CD4-positive, CD25-positive, alpha-beta regulatory T cell (primary cell): Measurements from ENCODE around the gene RETREG2. TPM values are rescaled to one million over a fixed set of nuclear protein-coding genes. Genes with fewer than 3 reads are reported as not detected.

Experiments used
- ATAC-seq, 2 donors: fragments of 150-1000 bp; cut with Tn5 transposase; one replicate each; pipeline ENCODE4 v1.10.0; 2021; ENCODE audit warnings: low read depth in 2 of 2, moderate number of reproducible peaks in 2 of 2, moderate library complexity in 1 of 2
- DNase-seq, 3 donors: peaks; one replicate each; pipeline versions ENCODE4 v3.0.0 to v3.0.0-alpha.2; 2012 to 2022; ENCODE audit warnings: mixed read lengths in 1 of 3
- H3K27ac ChIP-seq: one replicate; pipeline ENCODE4 v1.7.0; 2013; ENCODE audit warnings: mild to moderate bottlenecking, low read length; ENCODE audit not compliant: insufficient read depth, poor library complexity, severe bottlenecking
- H3K27me3 ChIP-seq: one replicate; pipeline ENCODE4 v1.7.0; 2013; ENCODE audit warnings: low read length; ENCODE audit not compliant: control insufficient read depth, insufficient read depth
- H3K36me3 ChIP-seq: one replicate; pipeline ENCODE4 v1.7.0; 2013; ENCODE audit warnings: mild to moderate bottlenecking, low read length, moderate library complexity; ENCODE audit not compliant: control insufficient read depth, insufficient read depth
- H3K4me1 ChIP-seq: 2 replicates; pipeline ENCODE4 v1.7.0; 2013; ENCODE audit warnings: mild to moderate bottlenecking, low read length; ENCODE audit not compliant: insufficient read depth, control insufficient read depth, poor library complexity, severe bottlenecking
- H3K4me3 ChIP-seq: one replicate; pipeline ENCODE4 v1.7.0; 2013; ENCODE audit warnings: low read depth, mild to moderate bottlenecking, low read length, moderate library complexity
- H3K9me3 ChIP-seq, 2 experiments: 1 replicate in 1 of 2; 2 replicates in 1 of 2; pipeline ENCODE4 v1.7.0; 2013; ENCODE audit warnings: low read length in 2 of 2, mild to moderate bottlenecking in 1 of 2, moderate library complexity in 1 of 2; ENCODE audit not compliant: control insufficient read depth in 2 of 2
- H3K27ac Mint-ChIP-seq, 3 donors: one replicate each; pipeline ENCODE4 v1.8.0; 2020 to 2022; ENCODE audit warnings: mild to moderate bottlenecking in 3 of 3, mixed read lengths in 3 of 3, moderate library complexity in 2 of 3
- H3K27me3 Mint-ChIP-seq: one replicate; pipeline ENCODE4 v1.8.0; 2022; ENCODE audit warnings: mild to moderate bottlenecking, mixed read lengths
- H3K36me3 Mint-ChIP-seq: one replicate; pipeline ENCODE4 v1.8.0; 2020; ENCODE audit warnings: mixed read lengths
- H3K4me1 Mint-ChIP-seq, 4 donors: one replicate each; pipeline ENCODE4 v1.8.0; 2020 to 2022; ENCODE audit warnings: mixed read lengths in 4 of 4, mild to moderate bottlenecking in 1 of 4
- H3K4me3 Mint-ChIP-seq, 4 donors: one replicate each; pipeline ENCODE4 v1.8.0; 2020 to 2022; ENCODE audit warnings: mild to moderate bottlenecking in 4 of 4, mixed read lengths in 4 of 4, moderate library complexity in 3 of 4
- H3K9me3 Mint-ChIP-seq, 7 donors: one replicate each; pipeline ENCODE4 v1.8.0; 2020 to 2022; ENCODE audit warnings: mixed read lengths in 7 of 7, mild to moderate bottlenecking in 3 of 7, moderate library complexity in 2 of 7
- polyA plus RNA-seq, 4 donors: library from polyadenylated mRNA; unstranded; fragments of 300-500 nt; fragmentation: Illumina TruSeq; gene quantifications; one replicate each; pipeline ENCODE4 v1.2.3, GENCODE V29; 2021
- total RNA-seq: library from RNA; stranded (reverse); gene quantifications from one replicate; pipeline ENCODE4 v1.2.3, GENCODE V29; 2022

Gene RETREG2
- total and polyA plus RNA-seq, 5 donors from 2014 or later, result 62.8 to 89.7 (median 77.4) TPM

GRCh38 chr2:219142329-219142728, 35.7 kb upstream of the RETREG2 start:
- DNase-seq (no peak), ATAC-seq (no peak)
- no peaks in the 10 kb centered on the region for H3K4me1 ChIP-seq
- Mint-ChIP-seq H3K36me3 (peaks cover 54% of the 10 kb centered on the region), H3K9me3 (no peaks in the 10 kb centered on the region), H3K27ac (no peak overlapping the region), H3K4me1 (peaks cover 0 to 8% (median 1%) of the 10 kb centered on the region in 4 donors), H3K27me3 (no peaks in the 10 kb centered on the region), H3K4me3 (no peak overlapping the region)
- no peak overlapping the region for H3K27ac ChIP-seq
- H3K4me3 ChIP-seq, result no peak overlapping the region
- peaks cover 58% of the 10 kb centered on the region for H3K36me3 ChIP-seq
- H3K9me3 ChIP-seq, result no peaks in the 10 kb centered on the region
- no peaks in the 10 kb centered on the region for H3K27me3 ChIP-seq

- Mint-ChIP-seq H3K27ac (no peak overlapping the region), H3K36me3 (peaks cover 32% of the 10 kb centered on the region), H3K4me1 (peaks cover 0 to 10% (median 0%) of the 10 kb centered on the region in 4 donors), H3K4me3 (no peak overlapping the region), H3K9me3 (no peaks in the 10 kb centered on the region), H3K27me3 (no peaks in the 10 kb centered on the region)
- Histone ChIP-seq H3K27me3 (no peaks in the 10 kb centered on the region), H3K9me3 (no peaks in the 10 kb centered on the region), H3K27ac (no peak overlapping the region), H3K36me3 (peaks cover 64% of the 10 kb centered on the region), H3K4me1 (no peaks in the 10 kb centered on the region), H3K4me3 (no peak overlapping the region)
- no peak for ATAC-seq
- no peak for DNase-seq
Measured at GRCh38 chr2:219149667-219150066, 28.4 kb upstream of the RETREG2 start.

GRCh38 chr2:219155054-219155644, 22.9 kb upstream of the RETREG2 start:
- H3K27me3 ChIP-seq, result no peaks in the 10 kb centered on the region
- Mint-ChIP-seq H3K27me3 (peaks cover 3% of the 10 kb centered on the region), H3K9me3 (no peaks in the 10 kb centered on the region), H3K4me3 (no peak overlapping the region), H3K4me1 (peaks cover 12 to 13% (median 13%) of the 10 kb centered on the region in 4 donors), H3K27ac (no peak overlapping the region), H3K36me3 (peaks cover 21% of the 10 kb centered on the region)
- no peak overlapping the region for H3K4me3 ChIP-seq
- H3K4me1 ChIP-seq, result peaks cover 7% of the 10 kb centered on the region
- H3K36me3 ChIP-seq, result peaks cover 48% of the 10 kb centered on the region
- DNase-seq, result peak; percentile 23 to 74 (median 61)
- no peak overlapping the region for H3K27ac ChIP-seq
- no peak for ATAC-seq
- no peaks in the 10 kb centered on the region for H3K9me3 ChIP-seq

GRCh38 chr2:219157396-219157795, 20.7 kb upstream of the RETREG2 start:
- H3K27me3 ChIP-seq, result no peaks in the 10 kb centered on the region
- H3K36me3 Mint-ChIP-seq, result peaks cover 15% of the 10 kb centered on the region
- no peak overlapping the region for H3K27ac Mint-ChIP-seq
- peaks cover 5% of the 10 kb centered on the region for H3K27me3 Mint-ChIP-seq
- no peak overlapping the region for H3K4me3 Mint-ChIP-seq
- no peak overlapping the region for H3K27ac ChIP-seq
- H3K9me3 ChIP-seq, result no peaks in the 10 kb centered on the region
- no peak overlapping the region for H3K4me3 ChIP-seq
- no peaks in the 10 kb centered on the region for H3K9me3 Mint-ChIP-seq
- no peak for ATAC-seq
- H3K36me3 ChIP-seq, result peaks cover 38% of the 10 kb centered on the region
- peaks cover 12 to 27% (median 20%) of the 10 kb centered on the region in 4 donors for H3K4me1 Mint-ChIP-seq
- H3K4me1 ChIP-seq, result peaks cover 13% of the 10 kb centered on the region
- DNase-seq, result no peak

GRCh38 chr2:219158025-219158424, 20.1 kb upstream of the RETREG2 start:
- Mint-ChIP-seq H3K27me3 (peaks cover 5% of the 10 kb centered on the region), H3K9me3 (no peaks in the 10 kb centered on the region), H3K36me3 (peaks cover 15% of the 10 kb centered on the region), H3K4me3 (no peak overlapping the region), H3K4me1 (peaks cover 12 to 27% (median 21%) of the 10 kb centered on the region in 4 donors), H3K27ac (no peak overlapping the region)
- Histone ChIP-seq H3K9me3 (no peaks in the 10 kb centered on the region), H3K4me3 (no peak overlapping the region), H3K27ac (no peak overlapping the region), H3K4me1 (peaks cover 13% of the 10 kb centered on the region), H3K27me3 (no peaks in the 10 kb centered on the region), H3K36me3 (peaks cover 36% of the 10 kb centered on the region)
- DNase-seq (no peak), ATAC-seq (no peak)

- DNase-seq, result no peak
- H3K4me3 Mint-ChIP-seq, result peak overlapping the region in 2 of 4 donors; percentile 53 to 58
Measured at GRCh38 chr2:219158586-219158985, 19.5 kb upstream of the RETREG2 start.

GRCh38 chr2:219159771-219160185, 18.3 kb upstream of the RETREG2 start:
- peak overlapping the region; percentile 94 to 98 (median 94) for H3K4me3 Mint-ChIP-seq
- Histone ChIP-seq H3K36me3 (peaks cover 21% of the 10 kb centered on the region), H3K4me1 (peaks cover 13% of the 10 kb centered on the region), H3K9me3 (no peaks in the 10 kb centered on the region), H3K27me3 (no peaks in the 10 kb centered on the region), H3K27ac (peak overlapping the region; percentile 83), H3K4me3 (peak overlapping the region; percentile 43)
- H3K36me3 Mint-ChIP-seq, result peaks cover 18% of the 10 kb centered on the region
- peaks cover 12 to 27% (median 20%) of the 10 kb centered on the region in 4 donors for H3K4me1 Mint-ChIP-seq
- DNase-seq, result peak in 1 of 3 donors; percentile 15
- H3K27ac Mint-ChIP-seq, result peak overlapping the region; percentile 83 to 93 (median 90)
- no peak for ATAC-seq
- peaks cover 5% of the 10 kb centered on the region for H3K27me3 Mint-ChIP-seq
- H3K9me3 Mint-ChIP-seq, result no peaks in the 10 kb centered on the region

More at GRCh38 chr2:219158586-219158985, 19.5 kb upstream of the RETREG2 start:
- Mint-ChIP-seq H3K27me3 (peaks cover 5% of the 10 kb centered on the region), H3K4me1 (peaks cover 12 to 27% (median 22%) of the 10 kb centered on the region in 4 donors), H3K36me3 (peaks cover 15% of the 10 kb centered on the region), H3K27ac (no peak overlapping the region), H3K9me3 (no peaks in the 10 kb centered on the region)
- Histone ChIP-seq H3K4me3 (no peak overlapping the region), H3K4me1 (peaks cover 13% of the 10 kb centered on the region), H3K27me3 (no peaks in the 10 kb centered on the region), H3K36me3 (peaks cover 31% of the 10 kb centered on the region), H3K9me3 (no peaks in the 10 kb centered on the region), H3K27ac (no peak overlapping the region)
- ATAC-seq, result no peak
